Neutrophil (primary cell): ENCODE data around the gene EXOC6B.
A peak's percentile ranks its signal among the peaks of the same experiment; 100 is the strongest.

Experiments
- H3K27ac ChIP-seq: fragments of 200-600 bp; sonication (generic); 2 replicates; pipeline ENCODE4 v1.5.1; 2016; ENCODE audit warnings: mild to moderate bottlenecking, moderate library complexity
- H3K27me3 ChIP-seq: fragments of 200-600 bp; sonication (generic); 2 replicates; pipeline ENCODE4 v1.6.0; 2016; ENCODE audit warnings: mild to moderate bottlenecking
- H3K36me3 ChIP-seq: fragments of 200-600 bp; sonication (generic); 2 replicates; pipeline ENCODE4 v1.5.1; 2017
- H3K4me1 ChIP-seq, 2 experiments: fragments of 200-600 bp in 1 of 2; sonication (generic) in 1 of 2; 1 replicate in 1 of 2; 2 replicates in 1 of 2; pipeline versions ENCODE4 v1.5.1 to v1.6.1; 2013 to 2016; ENCODE audit warnings: low read depth in 1 of 2, low read length in 1 of 2, mild to moderate bottlenecking in 1 of 2, moderate library complexity in 1 of 2; ENCODE audit not compliant: control insufficient read depth in 1 of 2, insufficient read depth in 1 of 2
- H3K4me3 ChIP-seq, 2 experiments: fragments of 200-600 bp in 1 of 2; sonication (generic) in 1 of 2; 1 replicate in 1 of 2; 2 replicates in 1 of 2; pipeline ENCODE4 v1.5.1; 2013 to 2016; ENCODE audit warnings: low read depth in 1 of 2, low read length in 1 of 2, mild to moderate bottlenecking in 1 of 2, moderate library complexity in 1 of 2
- H3K9me3 ChIP-seq: fragments of 200-600 bp; sonication (generic); 2 replicates; pipeline ENCODE4 v1.5.1; 2016
- CTCF ChIP-seq: fragments of 200-600 bp; sonication (generic); IDR thresholded peaks from 2 replicates; pipeline ENCODE4 v1.5.1; 2016; ENCODE audit warnings: antibody characterized with exemption

EXOC6B gene

DNA sequence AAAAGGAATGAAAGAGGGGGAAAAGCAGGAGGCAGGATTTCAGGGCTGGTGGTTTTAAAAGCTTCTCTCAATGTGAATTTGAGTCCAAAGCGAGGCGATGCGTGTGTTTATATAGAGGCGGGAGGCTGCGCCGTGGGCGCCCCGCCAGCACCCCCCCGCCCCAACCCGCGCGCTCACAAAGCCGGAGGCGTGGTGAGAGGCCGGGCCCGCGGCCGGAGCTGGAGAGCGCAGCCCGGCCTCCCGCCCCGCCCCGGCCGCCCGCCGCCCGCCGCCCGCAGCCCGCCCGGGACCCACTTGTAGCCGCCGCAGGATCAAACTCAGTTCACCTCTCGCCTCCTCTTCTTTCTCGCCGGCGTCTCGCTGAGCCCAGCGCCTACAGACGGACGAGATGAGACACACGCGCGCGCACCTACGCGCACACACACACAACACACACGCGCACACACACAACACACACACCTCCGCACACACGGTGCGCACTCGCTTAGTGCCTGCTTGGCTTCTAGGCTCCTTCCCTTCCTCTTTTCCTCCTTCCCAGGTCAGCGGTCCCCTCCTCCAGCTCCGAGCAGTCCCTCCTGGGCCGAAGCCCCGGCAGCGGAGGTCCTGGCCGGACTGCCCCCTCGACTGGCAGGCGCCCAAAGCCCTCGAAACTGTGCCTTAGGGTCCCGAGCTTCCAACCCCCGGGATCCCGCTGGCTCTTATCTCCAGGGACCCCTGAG, 676.8 kb downstream of the EXOC6B start:
- Histone ChIP-seq H3K27ac (no peak overlapping the region), H3K4me3 (peak overlapping the region in 1 of 2 experiments; percentile 47), H3K36me3 (no peaks in the 10 kb centered on the region), H3K27me3 (peaks cover 100% of the 10 kb centered on the region), H3K4me1 (peaks cover 22 to 52% of the 10 kb centered on the region in 2 experiments), H3K9me3 (no peaks in the 10 kb centered on the region)
- no peak for TF ChIP-seq CTCF

DNA sequence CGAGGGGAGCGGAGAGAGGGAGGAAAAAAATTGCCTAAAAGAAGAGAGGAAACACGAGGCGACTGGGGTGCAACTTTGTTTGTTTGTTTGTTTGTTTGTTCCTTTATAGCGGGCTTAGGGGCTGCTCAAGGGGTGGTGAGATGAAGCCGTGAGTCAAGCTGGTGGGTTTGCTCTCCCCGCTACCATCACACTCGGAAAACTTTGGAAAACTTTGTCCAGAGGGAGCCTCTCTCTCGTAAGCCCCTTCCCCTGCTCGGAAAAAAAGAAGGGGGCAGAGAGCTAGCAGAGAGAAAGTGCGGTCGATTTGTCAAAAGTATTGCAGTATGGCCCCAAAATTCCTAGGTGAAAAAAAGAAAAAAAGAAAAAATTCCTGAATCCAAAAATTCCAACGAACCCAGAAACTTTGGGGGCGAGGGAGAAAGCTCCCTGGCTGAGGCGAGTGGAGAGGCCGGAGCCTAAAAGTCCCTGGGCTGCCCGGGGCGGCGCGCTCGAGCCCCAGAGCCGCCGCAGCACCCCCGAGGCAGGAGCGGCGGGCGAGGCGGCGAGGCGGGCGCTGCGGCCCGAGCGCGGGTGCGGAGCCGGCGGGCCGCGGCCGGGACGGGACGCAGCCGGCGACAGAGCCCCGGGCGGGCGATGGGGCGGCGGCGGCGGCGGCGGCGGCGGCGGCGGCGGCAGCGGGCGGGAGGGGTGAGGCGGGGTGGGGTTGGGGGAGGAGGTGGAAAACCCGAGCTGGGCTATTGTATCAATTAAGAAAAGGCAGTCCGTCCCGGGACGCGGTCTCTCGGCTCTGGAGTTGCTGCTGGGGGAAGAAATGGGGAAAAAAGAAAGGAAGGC, 677.6 kb downstream of the EXOC6B start:
- TF ChIP-seq CTCF, result no peak
- H3K27me3 ChIP-seq, result peaks cover 100% of the 10 kb centered on the region
- H3K27ac ChIP-seq, result no peak overlapping the region
- H3K36me3 ChIP-seq, result no peaks in the 10 kb centered on the region
- no peaks in the 10 kb centered on the region for H3K9me3 ChIP-seq
- peak overlapping the region in 1 of 2 experiments; percentile 47 for H3K4me3 ChIP-seq
- H3K4me1 ChIP-seq, result peaks cover 22 to 58% of the 10 kb centered on the region in 2 experiments

- TF ChIP-seq CTCF, result no peak
- Histone ChIP-seq H3K9me3 (no peaks in the 10 kb centered on the region), H3K36me3 (no peaks in the 10 kb centered on the region), H3K27ac (no peak within 1 kb of the TSS), H3K27me3 (peaks cover 100% of the 10 kb centered on the region), H3K4me3 (peak within 1 kb of the TSS in 1 of 2 experiments; percentile 47), H3K4me1 (peaks cover 22 to 59% of the 10 kb centered on the region in 2 experiments)
Observed at GRCh38 chr2:72147303-72147971, 678.4 kb downstream of the EXOC6B start, which contains the start of gene CYP26B1. CYP26B1 (minus strand) TSS chr2:72147862; CDS start chr2:72147834, 28 bp downstream.

- H3K4me1 ChIP-seq, result peaks cover 22 to 59% of the 10 kb centered on the region in 2 experiments
- H3K27me3 ChIP-seq, result peaks cover 100% of the 10 kb centered on the region
- H3K36me3 ChIP-seq, result no peaks in the 10 kb centered on the region
- H3K27ac ChIP-seq, result no peak overlapping the region
- no peaks in the 10 kb centered on the region for H3K9me3 ChIP-seq
- peak overlapping the region in 1 of 2 experiments; percentile 46 for H3K4me3 ChIP-seq
- no peak for TF ChIP-seq CTCF
Observed at GRCh38 chr2:72146347-72147302, 679.2 kb downstream of the EXOC6B start.
